ENCODE results near the gene AP5Z1. TPM values are rescaled to one million over a fixed set of nuclear protein-coding genes. Genes with fewer than 3 reads are reported as not detected.
A peak's percentile ranks its signal among the peaks of the same experiment; 100 is the strongest.

AP5Z1 gene
- total and polyA plus RNA-seq, 2 experiments from 2014 or later, result 31.2 to 44.5 TPM

DNA sequence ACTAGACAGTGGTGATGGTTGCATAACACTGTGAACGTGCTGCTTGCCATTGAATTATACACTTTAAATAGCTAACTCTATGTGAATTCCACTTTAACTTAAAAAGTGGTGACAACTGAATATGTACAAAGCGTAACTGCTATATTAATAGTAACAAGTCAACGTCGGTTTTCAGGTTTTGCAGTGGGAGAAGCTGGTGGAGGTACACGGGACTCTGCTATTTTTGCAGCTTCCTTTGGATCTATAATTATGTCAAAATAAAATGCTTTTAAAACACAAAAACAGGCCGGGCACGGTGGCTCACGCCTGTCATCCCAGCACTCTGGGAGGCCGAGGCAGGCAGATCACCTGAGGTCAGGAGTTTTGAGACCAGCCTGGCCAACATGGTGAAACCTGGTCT lies 21.0 kb downstream of the AP5Z1 start:
- Histone ChIP-seq H3K27me3 (replicated peaks; ENCODE audit: insufficient read depth) (no peaks in the 10 kb centered on the region), H3K79me2 (ENCODE audit: insufficient read depth) (no peaks in the 10 kb centered on the region), H2AFZ (no peak overlapping the region), H3K9me3 (ENCODE audit: low read depth) (no peaks in the 10 kb centered on the region), H3K27ac (no peak overlapping the region), H3K4me3 (no peak overlapping the region), H3K4me1 (ENCODE audit: insufficient read depth) (no peaks in the 10 kb centered on the region), H3K36me3 (ENCODE audit: low read depth) (no peaks in the 10 kb centered on the region), H3K9me2 (ENCODE audit: insufficient read depth) (no peaks in the 10 kb centered on the region), H3K9ac (no peak overlapping the region), H4K20me1 (ENCODE audit: insufficient read depth) (no peaks in the 10 kb centered on the region), H3F3A (ENCODE audit: insufficient read depth) (no peaks in the 10 kb centered on the region), H3K4me2 (ENCODE audit: unreplicated experiment) (no peak overlapping the region)
- DNase-seq, result no peak
- 88 to 91% methylated on average over 9 of the region's 9 CpGs for WGBS, 2 experiments (ENCODE audit: low coverage in 1 of 2, low lambda C conversion rate in 2 of 2, missing lambda C conversion rate in 2 of 2)
- in situ Hi-C loops (cut with MboI), result loop anchor here (10.0 kb wide), 1 partner anchor 288 kb away; no protein-coding TSS in a partner anchor
- TF ChIP-seq EZH2 (IDR thresholded peaks at IDR 0.05; ENCODE audit: insufficient read depth, poor library complexity, severe bottlenecking), result no peak
- TF ChIP-seq EZH2phosphoT487 (IDR thresholded peaks at IDR 0.05; ENCODE audit: insufficient read depth, low read depth), result no peak

DNA sequence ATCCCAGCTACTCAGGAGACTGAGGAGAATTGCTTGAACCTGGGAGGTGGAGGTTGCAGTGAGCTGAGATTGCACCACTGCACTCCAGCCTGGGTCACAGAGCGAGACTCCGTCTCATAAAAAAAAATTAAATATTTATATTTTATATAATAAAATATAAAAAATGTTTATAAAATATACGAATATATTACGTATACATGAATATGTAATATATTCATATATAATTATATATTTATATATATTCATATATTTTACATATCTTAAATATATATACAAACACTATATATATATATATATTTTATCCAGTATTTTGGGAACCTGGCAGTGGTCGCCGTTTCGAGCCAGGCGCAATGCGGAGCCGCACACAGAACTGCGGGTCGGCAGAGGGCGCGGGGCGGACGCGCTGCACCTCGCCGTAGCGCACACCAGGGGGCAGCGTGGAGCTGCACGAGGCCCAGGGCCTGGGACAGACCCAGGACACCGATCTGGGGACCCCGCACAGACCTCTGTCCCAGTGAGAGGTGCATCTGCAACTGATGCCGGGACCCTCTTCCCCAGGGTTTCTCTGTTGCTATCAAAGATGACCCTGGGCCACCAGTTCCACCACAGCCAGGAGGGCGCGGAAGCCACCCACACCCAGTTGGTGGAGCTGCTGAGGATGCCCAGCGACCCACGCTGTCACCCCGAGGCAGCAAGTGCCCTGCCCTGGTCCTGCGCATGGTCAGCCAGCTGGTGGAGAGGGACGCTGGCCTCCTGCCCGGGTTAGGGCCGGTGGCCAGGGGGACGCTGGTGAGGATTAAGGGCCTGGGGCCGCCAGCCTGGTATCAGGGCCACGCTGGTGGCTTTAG lies 22.7 kb downstream of the AP5Z1 start:
- no peak overlapping the region for H3K27ac ChIP-seq
- in situ Hi-C loops (cut with MboI), result loop anchor here (10.0 kb wide), 1 partner anchor 287 kb away; no protein-coding TSS in a partner anchor
- no peaks in the 10 kb centered on the region for H3K9me2 ChIP-seq (ENCODE audit: insufficient read depth)
- H3F3A ChIP-seq (ENCODE audit: insufficient read depth), result no peaks in the 10 kb centered on the region
- H4K20me1 ChIP-seq (ENCODE audit: insufficient read depth), result no peaks in the 10 kb centered on the region
- no peak overlapping the region for H2AFZ ChIP-seq
- H3K4me2 ChIP-seq (ENCODE audit: unreplicated experiment), result no peak overlapping the region
- no peaks in the 10 kb centered on the region for H3K79me2 ChIP-seq (ENCODE audit: insufficient read depth)
- WGBS, 2 experiments (ENCODE audit: low coverage in 1 of 2, low lambda C conversion rate in 2 of 2, missing lambda C conversion rate in 2 of 2), result 24 to 27% methylated on average over 35 to 36 of the region's 37 CpGs
- no peaks in the 10 kb centered on the region for H3K9me3 ChIP-seq (ENCODE audit: low read depth)
- no peak overlapping the region for H3K9ac ChIP-seq
- H3K4me3 ChIP-seq, result no peak overlapping the region
- H3K27me3 ChIP-seq (replicated peaks; ENCODE audit: insufficient read depth), result no peaks in the 10 kb centered on the region
- no peak for TF ChIP-seq EZH2phosphoT487 (IDR thresholded peaks at IDR 0.05; ENCODE audit: insufficient read depth, low read depth)
- TF ChIP-seq EZH2 (IDR thresholded peaks at IDR 0.05; ENCODE audit: insufficient read depth, poor library complexity, severe bottlenecking), result no peak
- no peaks in the 10 kb centered on the region for H3K4me1 ChIP-seq (ENCODE audit: insufficient read depth)
- peak; percentile 67 for DNase-seq
- H3K36me3 ChIP-seq (ENCODE audit: low read depth), result no peaks in the 10 kb centered on the region

DNA sequence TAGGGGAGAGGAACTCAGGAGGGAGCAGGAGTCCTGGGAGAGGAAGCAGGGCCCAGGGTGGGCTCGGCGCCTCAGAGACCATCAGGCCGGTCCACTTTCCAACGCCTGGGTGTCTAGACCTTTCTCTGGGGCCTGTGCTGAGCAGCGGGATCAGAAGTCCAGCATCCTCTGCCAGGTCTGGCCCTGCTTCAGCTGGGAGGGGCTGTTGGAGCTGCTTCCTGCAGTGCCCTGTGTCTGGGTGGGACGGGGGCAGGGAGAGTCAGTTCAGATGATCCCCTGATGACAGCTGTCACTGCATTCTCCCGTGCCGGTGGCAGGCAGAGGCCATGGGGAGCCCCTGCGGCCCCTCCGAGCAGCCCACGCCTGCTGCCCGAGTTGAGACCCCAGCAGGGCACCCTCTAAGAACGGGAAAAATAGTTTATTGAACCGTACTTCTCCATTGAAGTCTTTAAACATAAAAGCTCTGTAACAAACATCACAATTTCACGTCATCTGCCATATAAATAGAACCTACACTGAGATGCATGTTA lies 23.3 kb downstream of the AP5Z1 start:
- TF ChIP-seq EZH2 (IDR thresholded peaks at IDR 0.05; ENCODE audit: insufficient read depth, poor library complexity, severe bottlenecking) (no peak), EZH2phosphoT487 (IDR thresholded peaks at IDR 0.05; ENCODE audit: insufficient read depth, low read depth) (no peak)
- no peak for DNase-seq
- Histone ChIP-seq H3K27me3 (replicated peaks; ENCODE audit: insufficient read depth) (no peaks in the 10 kb centered on the region), H3K9me2 (ENCODE audit: insufficient read depth) (no peaks in the 10 kb centered on the region), H3K4me3 (no peak overlapping the region), H3K36me3 (ENCODE audit: low read depth) (no peaks in the 10 kb centered on the region), H3K27ac (no peak overlapping the region), H4K20me1 (ENCODE audit: insufficient read depth) (no peaks in the 10 kb centered on the region), H3K9ac (no peak overlapping the region), H3K4me1 (ENCODE audit: insufficient read depth) (no peaks in the 10 kb centered on the region), H2AFZ (no peak overlapping the region), H3K4me2 (ENCODE audit: unreplicated experiment) (no peak overlapping the region), H3K79me2 (ENCODE audit: insufficient read depth) (no peaks in the 10 kb centered on the region), H3F3A (ENCODE audit: insufficient read depth) (no peaks in the 10 kb centered on the region), H3K9me3 (ENCODE audit: low read depth) (no peaks in the 10 kb centered on the region)
- WGBS, 2 experiments (ENCODE audit: low coverage in 1 of 2, low lambda C conversion rate in 2 of 2, missing lambda C conversion rate in 2 of 2), result 56 to 62% methylated on average over 13 to 14 of the region's 15 CpGs
- in situ Hi-C loops (cut with MboI), result loop anchor here (10.0 kb wide), 1 partner anchor 286 kb away; no protein-coding TSS in a partner anchor

DNA sequence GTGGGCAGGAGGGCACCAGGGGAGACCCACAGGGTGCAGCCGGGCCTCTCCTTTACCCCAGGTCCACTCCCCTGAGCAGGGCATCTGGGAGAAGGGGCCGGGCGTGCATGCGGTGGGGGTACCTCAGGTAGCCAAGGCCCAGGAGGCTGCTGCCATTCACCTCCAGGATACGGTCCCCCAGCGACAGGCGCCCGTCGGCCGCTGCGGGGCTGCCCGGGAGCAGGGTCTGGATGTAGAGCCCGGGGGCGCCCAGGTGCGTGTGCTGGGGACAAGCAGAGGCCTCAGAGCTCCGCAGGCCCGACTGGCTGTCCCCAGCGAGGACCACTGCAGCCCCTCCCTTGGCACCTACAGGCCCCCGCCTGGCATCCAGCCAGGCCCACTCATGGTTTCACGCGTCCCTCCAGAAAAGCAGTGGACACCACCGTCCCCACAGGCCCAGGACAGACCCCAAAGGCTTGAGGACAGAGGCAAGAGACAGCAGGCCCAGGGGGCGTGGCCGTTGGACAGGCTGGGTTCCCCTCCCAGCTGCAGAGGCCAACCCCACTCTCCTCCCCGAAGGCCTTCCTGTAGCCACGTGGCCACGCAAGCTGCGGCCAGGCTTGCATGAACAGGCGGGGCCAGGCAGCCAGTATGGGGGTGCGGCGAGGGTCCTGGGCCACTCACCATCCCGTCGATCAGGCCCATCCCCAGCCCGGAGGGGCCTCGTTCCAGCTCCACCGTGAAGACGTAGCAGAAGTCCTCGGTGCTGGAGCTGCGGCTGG lies 24.3 kb downstream of the AP5Z1 start:
- Histone ChIP-seq H2AFZ (no peak overlapping the region; the same call in 1 of the 2 replicates), H3K4me3 (no peak overlapping the region), H3F3A (ENCODE audit: insufficient read depth) (no peaks in the 10 kb centered on the region), H3K4me1 (ENCODE audit: insufficient read depth) (no peaks in the 10 kb centered on the region), H3K27me3 (replicated peaks; ENCODE audit: insufficient read depth) (no peaks in the 10 kb centered on the region), H3K9ac (no peak overlapping the region), H3K27ac (no peak overlapping the region), H3K36me3 (ENCODE audit: low read depth) (no peaks in the 10 kb centered on the region), H3K79me2 (ENCODE audit: insufficient read depth) (no peaks in the 10 kb centered on the region), H4K20me1 (ENCODE audit: insufficient read depth) (no peaks in the 10 kb centered on the region), H3K9me3 (ENCODE audit: low read depth) (no peaks in the 10 kb centered on the region), H3K4me2 (ENCODE audit: unreplicated experiment) (no peak overlapping the region), H3K9me2 (ENCODE audit: insufficient read depth) (no peaks in the 10 kb centered on the region)
- WGBS, 2 experiments (ENCODE audit: low coverage in 1 of 2, low lambda C conversion rate in 2 of 2, missing lambda C conversion rate in 2 of 2), result 52 to 56% methylated on average over 34 to 39 of the region's 39 CpGs
- TF ChIP-seq EZH2 (IDR thresholded peaks at IDR 0.05; ENCODE audit: insufficient read depth, poor library complexity, severe bottlenecking) (no peak), EZH2phosphoT487 (IDR thresholded peaks at IDR 0.05; ENCODE audit: insufficient read depth, low read depth) (no peak)
- peak; percentile 65 for DNase-seq
- in situ Hi-C loops (cut with MboI), result loop anchor here (10.0 kb wide), 1 partner anchor 285 kb away; no protein-coding TSS in a partner anchor

All from GM23248 (cell line).